ENCODE data around the gene KAT7. TPM values are rescaled to one million over a fixed set of nuclear protein-coding genes. Genes with fewer than 3 reads are reported as not detected.
"Not testable (repeated sequence)": the region's sequence is repeated elsewhere in the genome, so short reads cannot be mapped to it uniquely, and the experiment has no call there.

KAT7 gene
- total RNA-seq, 3 donors from 2014 or later (not counting 1 experiment from before 2014, with no cell fraction given) = 195 to 231 (median 213) TPM

DNA sequence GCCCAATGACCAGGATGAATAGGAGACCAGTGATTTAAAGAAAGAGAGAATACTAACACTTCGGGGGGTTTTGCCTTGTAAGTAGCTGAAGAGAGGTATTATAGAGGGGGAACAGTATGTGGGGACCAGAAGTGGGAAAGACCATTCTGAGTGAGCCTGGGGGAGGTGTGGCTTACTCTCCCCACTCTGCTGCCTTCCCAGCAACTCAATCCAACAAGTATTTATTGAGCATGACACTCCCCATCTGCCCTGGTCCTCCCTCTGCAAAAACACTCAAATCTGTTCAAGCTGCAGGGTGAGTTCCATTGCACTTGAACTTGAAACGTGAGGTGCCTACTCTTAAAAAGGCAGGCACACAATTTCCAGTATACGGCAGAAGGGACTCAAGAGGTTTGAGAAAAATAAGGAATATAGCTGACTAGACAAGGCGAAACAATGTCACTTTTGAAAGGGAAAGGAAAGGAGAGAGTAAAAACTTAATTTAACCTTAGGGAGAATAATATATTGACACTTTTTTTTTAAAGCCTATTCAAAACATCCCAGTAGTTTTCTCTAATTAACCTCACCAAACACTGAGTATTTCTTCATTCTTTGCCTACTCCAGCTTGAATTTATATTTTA is 32.7 kb upstream of the KAT7 start:
- Mint-ChIP-seq H3K27ac (peak overlapping the region; percentile 95 to 97), H3K36me3 (no peaks in the 10 kb centered on the region), H3K9me3 (no peaks in the 10 kb centered on the region), H3K4me3 (peak overlapping the region; percentile 72), H3K4me1 (peaks cover 70 to 73% of the 10 kb centered on the region in 2 donors), H3K27me3 (ENCODE audit: low read depth in 2 of 2) (no peaks in the 10 kb centered on the region)
- Histone ChIP-seq H3K27me3 (ENCODE audit: control insufficient read depth, insufficient read depth, low read length) (no peaks in the 10 kb centered on the region), H3K9me3 (ENCODE audit: control insufficient read depth, insufficient read depth, low read length) (no peaks in the 10 kb centered on the region), H3K27ac (ENCODE audit: low read length) (peak overlapping the region; percentile 51), H3K4me3 (ENCODE audit: low read length) (no peak overlapping the region), H3K36me3 (ENCODE audit: control insufficient read depth, insufficient read depth, low read length) (peaks cover 13% of the 10 kb centered on the region), H3K4me1 (ENCODE audit: control insufficient read depth, insufficient read depth, low read length) (peaks cover 80% of the 10 kb centered on the region)
- WGBS (ENCODE audit: insufficient coverage) = 87% methylated on average over 4 of the region's 4 CpGs
- no peak for DNase-seq
- ATAC-seq = no peak
- TF ChIP-seq, protein P1, sequence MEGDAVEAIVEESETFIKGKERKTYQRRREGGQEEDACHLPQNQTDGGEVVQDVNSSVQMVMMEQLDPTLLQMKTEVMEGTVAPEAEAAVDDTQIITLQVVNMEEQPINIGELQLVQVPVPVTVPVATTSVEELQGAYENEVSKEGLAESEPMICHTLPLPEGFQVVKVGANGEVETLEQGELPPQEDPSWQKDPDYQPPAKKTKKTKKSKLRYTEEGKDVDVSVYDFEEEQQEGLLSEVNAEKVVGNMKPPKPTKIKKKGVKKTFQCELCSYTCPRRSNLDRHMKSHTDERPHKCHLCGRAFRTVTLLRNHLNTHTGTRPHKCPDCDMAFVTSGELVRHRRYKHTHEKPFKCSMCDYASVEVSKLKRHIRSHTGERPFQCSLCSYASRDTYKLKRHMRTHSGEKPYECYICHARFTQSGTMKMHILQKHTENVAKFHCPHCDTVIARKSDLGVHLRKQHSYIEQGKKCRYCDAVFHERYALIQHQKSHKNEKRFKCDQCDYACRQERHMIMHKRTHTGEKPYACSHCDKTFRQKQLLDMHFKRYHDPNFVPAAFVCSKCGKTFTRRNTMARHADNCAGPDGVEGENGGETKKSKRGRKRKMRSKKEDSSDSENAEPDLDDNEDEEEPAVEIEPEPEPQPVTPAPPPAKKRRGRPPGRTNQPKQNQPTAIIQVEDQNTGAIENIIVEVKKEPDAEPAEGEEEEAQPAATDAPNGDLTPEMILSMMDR (IDR thresholded peaks at IDR 0.05) = no peak
- intact Hi-C loops (cut with micrococcal nuclease) = no loop called here

DNA sequence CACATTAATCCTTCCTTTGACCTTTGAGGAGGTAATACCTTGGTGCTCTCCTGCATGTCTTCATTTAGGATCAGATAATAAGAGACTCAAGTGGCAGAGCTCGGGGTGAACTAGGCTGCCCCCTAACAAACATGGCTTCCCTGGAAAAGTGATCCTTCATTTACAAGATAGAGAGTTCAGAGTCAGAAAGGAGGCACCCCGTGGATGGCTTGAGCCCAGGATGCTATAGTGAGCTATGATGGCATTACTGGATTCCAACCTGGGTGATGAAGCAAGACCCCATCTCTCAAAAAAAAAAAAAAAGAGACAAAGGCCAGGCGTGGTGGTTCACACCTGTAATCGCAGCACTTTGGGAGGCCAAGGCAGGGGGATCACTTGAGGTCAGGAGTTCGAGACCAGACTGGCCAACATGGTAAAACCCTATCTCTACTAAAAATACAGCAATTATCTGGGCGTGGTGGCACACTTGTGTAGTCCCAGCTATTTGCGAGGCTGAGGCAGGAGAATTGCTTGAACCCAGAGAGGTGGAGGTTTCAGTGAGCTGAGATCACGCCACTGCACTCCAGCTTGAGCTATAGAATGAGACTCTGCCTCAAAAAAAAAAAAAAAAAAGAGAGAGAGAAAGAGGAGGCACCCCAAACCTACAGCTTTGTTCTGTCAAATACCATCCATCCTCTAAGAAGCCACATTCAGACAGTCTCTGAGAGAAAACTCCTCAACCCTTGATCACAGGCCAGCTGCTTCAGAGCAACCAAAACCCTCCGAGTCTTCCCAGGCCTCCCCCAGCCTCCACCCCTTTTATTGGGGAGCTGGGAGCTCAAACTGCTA is 31.9 kb upstream of the KAT7 start:
- H3K36me3 Mint-ChIP-seq = no peaks in the 10 kb centered on the region
- TF ChIP-seq, protein P1 (IDR thresholded peaks at IDR 0.05) = no peak
- H3K27me3 ChIP-seq (ENCODE audit: control insufficient read depth, insufficient read depth, low read length) = no peaks in the 10 kb centered on the region
- peaks cover 13% of the 10 kb centered on the region for H3K36me3 ChIP-seq (ENCODE audit: control insufficient read depth, insufficient read depth, low read length)
- peak overlapping the region; percentile 72 for H3K4me3 Mint-ChIP-seq
- no peak for ATAC-seq
- H3K27ac Mint-ChIP-seq = peak overlapping the region; percentile 95 to 97
- no peak for DNase-seq
- no peaks in the 10 kb centered on the region for H3K27me3 Mint-ChIP-seq (ENCODE audit: low read depth in 2 of 2)
- H3K4me1 Mint-ChIP-seq = peaks cover 78 to 81% of the 10 kb centered on the region in 2 donors
- 75% methylated on average over 9 of the region's 9 CpGs for WGBS (ENCODE audit: insufficient coverage)
- H3K9me3 ChIP-seq (ENCODE audit: control insufficient read depth, insufficient read depth, low read length) = no peaks in the 10 kb centered on the region
- intact Hi-C loops (cut with micrococcal nuclease) = no loop called here
- H3K4me1 ChIP-seq (ENCODE audit: control insufficient read depth, insufficient read depth, low read length) = peaks cover 86% of the 10 kb centered on the region
- H3K4me3 ChIP-seq (ENCODE audit: low read length) = no peak overlapping the region
- no peaks in the 10 kb centered on the region for H3K9me3 Mint-ChIP-seq
- peak overlapping the region; percentile 51 for H3K27ac ChIP-seq (ENCODE audit: low read length)

DNA sequence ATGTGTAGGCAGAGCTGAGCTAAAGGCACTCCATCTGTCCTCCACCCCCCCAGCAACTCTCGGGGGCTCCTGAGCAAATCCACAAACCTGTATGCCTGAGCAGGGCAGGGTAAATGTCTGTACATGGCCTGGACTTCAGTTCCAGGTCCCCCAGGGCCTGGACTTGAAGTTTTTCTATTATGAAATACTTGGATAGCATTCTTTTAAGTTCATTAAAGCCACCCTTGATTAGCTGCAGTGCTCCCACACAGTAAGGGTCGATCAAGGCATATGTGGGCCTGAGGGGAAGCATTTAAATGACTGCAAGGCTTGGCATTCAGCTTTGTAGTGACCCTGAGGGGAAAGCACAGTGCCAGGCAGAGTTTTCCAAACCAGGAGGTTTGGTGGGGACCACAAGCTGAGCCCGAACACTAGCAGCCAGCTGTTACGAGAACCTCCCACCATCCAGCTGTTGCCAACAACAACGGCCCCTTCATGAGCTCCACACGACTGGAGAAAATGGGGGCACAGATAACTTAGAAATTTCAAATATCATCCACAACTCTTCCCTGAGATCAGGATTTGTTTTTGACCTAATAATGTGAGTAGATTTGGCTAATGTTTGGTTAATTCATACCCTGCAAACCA is 31.2 kb upstream of the KAT7 start:
- Histone ChIP-seq H3K9me3 (ENCODE audit: control insufficient read depth, insufficient read depth, low read length) (no peaks in the 10 kb centered on the region), H3K4me1 (ENCODE audit: control insufficient read depth, insufficient read depth, low read length) (peaks cover 86% of the 10 kb centered on the region), H3K27me3 (ENCODE audit: control insufficient read depth, insufficient read depth, low read length) (no peaks in the 10 kb centered on the region), H3K36me3 (ENCODE audit: control insufficient read depth, insufficient read depth, low read length) (peaks cover 13% of the 10 kb centered on the region), H3K27ac (ENCODE audit: low read length) (peak overlapping the region; percentile 51), H3K4me3 (ENCODE audit: low read length) (no peak overlapping the region)
- H3K27me3 Mint-ChIP-seq (ENCODE audit: low read depth in 2 of 2) = no peaks in the 10 kb centered on the region
- DNase-seq (no peak), ATAC-seq (no peak)
- H3K4me3 Mint-ChIP-seq = peak overlapping the region; percentile 72
- 86% methylated on average over 6 of the region's 6 CpGs for WGBS (ENCODE audit: insufficient coverage)
- H3K9me3 Mint-ChIP-seq = no peaks in the 10 kb centered on the region
- intact Hi-C loops (cut with micrococcal nuclease) = no loop called here
- H3K4me1 Mint-ChIP-seq = peaks cover 82 to 85% of the 10 kb centered on the region in 2 donors
- TF ChIP-seq, protein P1 (IDR thresholded peaks at IDR 0.05) = no peak
- H3K36me3 Mint-ChIP-seq = no peaks in the 10 kb centered on the region
- H3K27ac Mint-ChIP-seq = peak overlapping the region; percentile 95 to 97

DNA sequence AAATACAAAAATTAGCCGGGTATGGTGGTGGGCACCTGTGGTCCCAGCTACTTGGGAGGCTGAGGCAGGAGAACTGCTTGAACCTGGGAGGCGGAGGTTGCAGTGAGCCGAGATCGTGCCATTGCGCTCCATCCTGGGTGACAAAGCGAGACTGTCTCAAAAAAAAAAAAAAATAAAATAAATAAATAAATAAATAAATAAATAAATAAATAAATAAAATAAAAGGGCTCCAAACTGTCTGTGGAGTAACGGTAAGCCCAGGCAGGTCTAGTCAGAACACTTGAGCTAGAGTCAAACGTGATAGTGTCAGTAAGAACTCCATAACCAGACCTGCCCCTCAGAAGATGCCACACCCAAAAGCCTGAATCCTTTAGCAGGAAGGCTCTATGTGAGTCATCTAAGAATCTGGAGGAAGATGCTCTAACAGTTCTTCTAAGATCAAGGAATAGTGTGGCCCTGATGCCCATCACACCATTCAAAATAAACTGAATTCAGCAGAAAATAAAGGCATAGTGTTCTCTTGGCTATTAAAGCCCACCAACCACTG is 29.9 kb upstream of the KAT7 start:
- H3K9me3 Mint-ChIP-seq; H3K9me3 ChIP-seq (ENCODE audit: control insufficient read depth, insufficient read depth, low read length); H3K27me3 Mint-ChIP-seq (ENCODE audit: low read depth in 2 of 2); DNase-seq; H3K27me3 ChIP-seq (ENCODE audit: control insufficient read depth, insufficient read depth, low read length); H3K36me3 Mint-ChIP-seq; H3K4me3 ChIP-seq (ENCODE audit: low read length): not testable (repeated sequence)
- intact Hi-C loops (cut with micrococcal nuclease) = loop anchor here (1.0 kb wide), 1 partner anchor 8 kb away; no protein-coding TSS in a partner anchor
- peak in 2 of 3 donors; percentile 1 to 2 for ATAC-seq
- WGBS (ENCODE audit: insufficient coverage) = 63% methylated on average over 4 of the region's 8 CpGs
- Histone ChIP-seq H3K4me1 (ENCODE audit: control insufficient read depth, insufficient read depth, low read length) (peaks cover 79% of the 10 kb centered on the region), H3K27ac (ENCODE audit: low read length) (peak overlapping the region; percentile 56), H3K36me3 (ENCODE audit: control insufficient read depth, insufficient read depth, low read length) (peaks cover 13% of the 10 kb centered on the region)
- H3K27ac Mint-ChIP-seq = peak overlapping the region; percentile 95 to 97
- peak overlapping the region; percentile 98 for H3K4me3 Mint-ChIP-seq
- peaks cover 82 to 87% of the 10 kb centered on the region in 2 donors for H3K4me1 Mint-ChIP-seq

Data from natural killer cell (primary cell).